T-cell (primary cell): ENCODE results near the gene ZNF280A. TPM values are rescaled to one million over a fixed set of nuclear protein-coding genes. Genes with fewer than 3 reads are reported as not detected.

Experiments used
- ATAC-seq, 4 experiments: fragments of 200-7000 bp in 3 of 4; fragments of 150-1000 bp in 1 of 4; cut with Tn5 transposase; replicated peaks in 1 of 4; 1 replicate in 3 of 4; 2 replicates in 1 of 4; pipeline ENCODE4 v1.10.0; 2021; ENCODE audit warnings: moderate library complexity in 3 of 4, mild to moderate bottlenecking in 2 of 4, moderate number of reproducible peaks in 1 of 4
- CTCF ChIA-PET, 2 donors: fragments of 300-600 bp; sonication (Branson Sonifier 250); formaldehyde crosslinking; loops; one replicate each; lab custom pipeline; 2022; ENCODE audit warnings: antibody characterized with exemption in 2 of 2; lab: Charles Lee
- POLR2A ChIA-PET, 2 donors: fragments of 300-600 bp; sonication (Branson Sonifier 250); formaldehyde crosslinking; loops; one replicate each; lab custom pipeline; 2022; ENCODE audit warnings: antibody characterized with exemption in 2 of 2; lab: Charles Lee
- DNase-seq, 35 experiments: peaks; one replicate each; pipeline versions ENCODE4 v3.0.0 to v3.0.0-alpha.2; 2013 to 2023
- H3K27ac ChIP-seq: one replicate; pipeline ENCODE4 v1.5.1; 2013; ENCODE audit warnings: low read length
- H3K27me3 ChIP-seq, 2 experiments: replicated peaks in 1 of 2; 1 replicate in 1 of 2; 2 replicates in 1 of 2; pipeline versions ENCODE4 v1.6.1 to v1.7.0; 2013; ENCODE audit warnings: low read length in 1 of 2, mixed read lengths in 1 of 2; ENCODE audit not compliant: control insufficient read depth in 2 of 2, insufficient read depth in 2 of 2; ENCODE audit errors: extremely low read depth in 1 of 2
- H3K36me3 ChIP-seq, 2 donors: 1 replicate in 1 of 2; 2 replicates in 1 of 2; pipeline versions ENCODE4 v1.6.1 to v1.7.0; 2013; ENCODE audit warnings: low read length in 1 of 2; ENCODE audit not compliant: control insufficient read depth in 2 of 2, insufficient read depth in 1 of 2; ENCODE audit errors: extremely low read depth in 1 of 2
- H3K4me1 ChIP-seq, 2 experiments: 1 replicate in 1 of 2; 2 replicates in 1 of 2; pipeline versions ENCODE4 v1.6.1 to v1.7.0; 2013; ENCODE audit warnings: low read length in 2 of 2, mixed read lengths in 1 of 2; ENCODE audit not compliant: insufficient read depth in 2 of 2, control insufficient read depth in 1 of 2; ENCODE audit errors: extremely low read depth in 1 of 2
- H3K4me3 ChIP-seq, 2 donors: 1 replicate in 1 of 2; 2 replicates in 1 of 2; pipeline versions ENCODE4 v1.5.1 to v1.7.0; 2013; ENCODE audit warnings: mild to moderate bottlenecking in 2 of 2, low read length in 1 of 2, moderate library complexity in 1 of 2; ENCODE audit not compliant: control insufficient read depth in 1 of 2; ENCODE audit errors: extremely low read depth in 1 of 2
- H3K9me3 ChIP-seq: 2 replicates; pipeline ENCODE4 v1.7.0; 2013
- H3K27ac Mint-ChIP-seq, 2 donors: one replicate each; pipeline ENCODE4 v1.8.0; 2020 to 2021; ENCODE audit warnings: mild to moderate bottlenecking in 2 of 2, mixed read lengths in 2 of 2
- H3K27me3 Mint-ChIP-seq, 2 donors: one replicate each; pipeline ENCODE4 v1.8.0; 2021 to 2022; ENCODE audit warnings: mixed read lengths in 2 of 2
- H3K36me3 Mint-ChIP-seq: one replicate; pipeline ENCODE4 v1.8.0; 2021; ENCODE audit warnings: mixed read lengths
- H3K4me1 Mint-ChIP-seq, 3 donors: one replicate each; pipeline ENCODE4 v1.8.0; 2020 to 2022; ENCODE audit warnings: mixed read lengths in 3 of 3, mild to moderate bottlenecking in 1 of 3
- H3K4me3 Mint-ChIP-seq, 3 donors: one replicate each; pipeline ENCODE4 v1.8.0; 2020 to 2022; ENCODE audit warnings: mild to moderate bottlenecking in 3 of 3, mixed read lengths in 3 of 3, moderate library complexity in 3 of 3
- H3K9me3 Mint-ChIP-seq, 3 donors: one replicate each; pipeline ENCODE4 v1.8.0; 2020 to 2022; ENCODE audit warnings: mixed read lengths in 3 of 3
- WGBS: methylation state at CpG from one replicate; pipeline ENCODE4 v1.1.5; 2013; ENCODE audit warnings: missing lambda C conversion rate; ENCODE audit not compliant: insufficient coverage; 5-methylcytosine and 5-hydroxymethylcytosine counted together
- total RNA-seq, 35 experiments: library from RNA in 6 of 35; stranded (reverse) in 6 of 35; fragments of 120-200 nt in 1 of 35; gene quantifications; one replicate each; pipeline versions ENCODE4 v1.2.1 to v1.2.4 and lab custom pipeline; 2013 to 2026

The ZNF280A gene
- total RNA-seq, 5 donors from 2014 or later (not counting 1 experiment from before 2014, with no cell fraction given) = not detected

DNA sequence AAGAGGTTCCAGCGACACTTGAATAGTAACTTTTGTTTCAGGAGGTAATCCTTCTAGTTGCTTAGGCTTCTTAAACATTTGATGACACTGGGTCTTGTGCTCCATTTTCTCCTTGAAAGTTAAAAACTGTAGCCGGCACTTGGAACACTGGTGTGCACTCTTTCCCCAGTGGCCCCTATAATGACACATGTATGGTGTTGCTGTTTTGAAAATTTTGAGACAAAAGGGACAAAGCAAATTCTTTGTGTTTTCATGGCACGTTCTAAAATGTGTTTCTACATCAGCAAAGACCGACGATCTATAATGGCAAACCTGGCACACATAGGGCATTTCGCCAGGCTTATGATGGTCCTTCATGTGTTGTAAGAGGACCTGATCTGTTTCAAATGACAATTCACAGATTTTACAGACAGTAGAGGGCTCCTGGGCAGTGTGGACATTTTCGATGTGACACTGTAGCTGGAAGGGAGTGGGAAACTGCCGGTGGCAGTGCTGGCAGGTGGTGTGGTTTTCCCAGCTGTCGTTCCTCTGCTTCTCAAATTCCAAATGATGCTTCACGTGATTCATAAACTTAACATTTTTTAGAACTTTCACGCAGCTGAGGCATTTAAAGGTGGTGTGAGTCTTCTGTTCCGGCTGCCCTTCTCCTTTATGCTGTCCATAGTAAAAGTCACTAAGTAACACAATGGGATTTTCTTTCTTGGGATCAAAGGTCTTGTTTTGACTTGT lies 32.0 kb downstream of the ZNF280A start:
- H3K4me1 ChIP-seq = no peaks in the 10 kb centered on the region
- ChIA-PET CTCF (no interaction called here), POLR2A (no interaction called here)
- H3K9me3 ChIP-seq = no peaks in the 10 kb centered on the region
- Mint-ChIP-seq H3K4me3 (no peak overlapping the region), H3K27ac (no peak overlapping the region), H3K27me3 (no peaks in the 10 kb centered on the region), H3K36me3 (peaks cover 35% of the 10 kb centered on the region), H3K4me1 (no peaks in the 10 kb centered on the region), H3K9me3 (no peaks in the 10 kb centered on the region)
- ATAC-seq (no peak), DNase-seq (no peak)
- no peak overlapping the region for H3K4me3 ChIP-seq
- no peaks in the 10 kb centered on the region for H3K27me3 ChIP-seq
- peaks cover 3 to 7% of the 10 kb centered on the region in 2 donors for H3K36me3 ChIP-seq
- WGBS = 95% methylated on average over 4 of the region's 12 CpGs
- no peak overlapping the region for H3K27ac ChIP-seq

DNA sequence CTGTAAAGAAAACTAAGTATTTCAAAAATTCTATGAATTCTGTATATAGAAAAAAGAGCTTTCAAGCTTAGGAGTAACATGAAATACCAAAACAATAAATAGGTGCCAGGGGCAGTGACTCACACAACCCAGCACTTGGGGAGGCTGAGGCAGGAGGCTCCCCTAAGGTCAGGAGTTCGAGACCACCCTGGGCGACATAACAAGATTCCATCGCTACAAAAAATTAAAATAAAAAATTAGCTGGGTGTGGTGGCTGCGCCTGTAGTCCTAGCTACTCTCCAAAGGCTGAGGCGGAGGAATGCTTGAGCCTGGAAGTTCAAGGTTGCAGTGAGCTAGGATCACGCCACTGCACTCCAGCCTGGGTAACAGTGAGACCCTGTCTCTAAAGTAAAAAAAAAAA lies 33.0 kb downstream of the ZNF280A start:
- Mint-ChIP-seq H3K9me3 (no peaks in the 10 kb centered on the region), H3K4me1 (no peaks in the 10 kb centered on the region), H3K27ac (no peak overlapping the region), H3K27me3 (no peaks in the 10 kb centered on the region), H3K4me3 (no peak overlapping the region), H3K36me3 (peaks cover 35% of the 10 kb centered on the region)
- Histone ChIP-seq H3K4me1 (no peaks in the 10 kb centered on the region), H3K36me3 (peaks cover 3% of the 10 kb centered on the region in 2 donors), H3K27me3 (no peaks in the 10 kb centered on the region), H3K9me3 (no peaks in the 10 kb centered on the region), H3K27ac (no peak overlapping the region), H3K4me3 (no peak overlapping the region)
- no CpG with 5 or more reads among the region's 6 CpGs for WGBS
- ChIA-PET POLR2A (no interaction called here), CTCF (no interaction called here)
- no peak for DNase-seq
- no peak for ATAC-seq

DNA sequence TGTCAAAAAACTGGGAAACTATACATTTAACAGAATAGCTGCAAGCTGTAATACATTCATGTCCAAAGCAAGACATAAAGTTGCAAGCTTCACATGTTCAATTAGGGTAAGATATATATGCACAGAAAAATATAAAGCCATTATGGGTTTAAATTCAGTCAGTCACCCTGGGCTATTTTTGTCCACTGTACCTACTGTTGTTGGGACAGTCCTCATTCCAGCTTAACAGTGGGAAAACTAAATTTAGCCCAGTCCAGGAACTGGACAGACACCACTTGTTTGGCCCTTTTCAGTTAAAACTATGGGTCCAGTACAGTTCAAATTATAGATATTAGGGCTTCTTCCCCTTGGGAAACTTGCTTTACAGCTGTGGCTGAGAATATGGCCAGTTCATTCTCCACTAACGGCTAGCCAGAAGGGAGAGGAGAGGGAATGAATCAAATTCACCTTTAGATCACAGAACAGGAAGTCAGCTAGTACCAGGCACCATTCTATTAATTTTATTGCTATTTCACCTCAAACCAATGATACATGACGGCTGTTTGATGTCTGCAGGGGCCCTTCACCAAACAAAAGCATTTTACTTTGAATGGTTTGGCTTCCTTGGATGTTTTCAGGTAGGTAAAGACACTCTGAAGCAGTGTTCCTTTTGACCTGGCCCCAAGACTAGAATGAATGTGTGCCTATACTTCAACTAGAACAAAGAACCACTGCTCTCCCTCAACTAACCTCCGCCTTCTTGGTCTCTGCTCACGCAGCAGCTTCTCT lies 33.8 kb downstream of the ZNF280A start:
- Mint-ChIP-seq H3K9me3 (no peaks in the 10 kb centered on the region), H3K4me3 (no peak overlapping the region), H3K27ac (no peak overlapping the region), H3K4me1 (no peaks in the 10 kb centered on the region), H3K36me3 (peaks cover 35% of the 10 kb centered on the region), H3K27me3 (no peaks in the 10 kb centered on the region)
- ATAC-seq = no peak
- Histone ChIP-seq H3K4me1 (no peaks in the 10 kb centered on the region), H3K27me3 (no peaks in the 10 kb centered on the region), H3K36me3 (peaks cover 0 to 3% of the 10 kb centered on the region in 2 donors), H3K4me3 (no peak overlapping the region), H3K27ac (no peak overlapping the region), H3K9me3 (no peaks in the 10 kb centered on the region)
- DNase-seq = no peak
- 75% methylated on average over 2 of the region's 4 CpGs for WGBS
- POLR2A ChIA-PET = no interaction called here
- CTCF ChIA-PET = no interaction called here

DNA sequence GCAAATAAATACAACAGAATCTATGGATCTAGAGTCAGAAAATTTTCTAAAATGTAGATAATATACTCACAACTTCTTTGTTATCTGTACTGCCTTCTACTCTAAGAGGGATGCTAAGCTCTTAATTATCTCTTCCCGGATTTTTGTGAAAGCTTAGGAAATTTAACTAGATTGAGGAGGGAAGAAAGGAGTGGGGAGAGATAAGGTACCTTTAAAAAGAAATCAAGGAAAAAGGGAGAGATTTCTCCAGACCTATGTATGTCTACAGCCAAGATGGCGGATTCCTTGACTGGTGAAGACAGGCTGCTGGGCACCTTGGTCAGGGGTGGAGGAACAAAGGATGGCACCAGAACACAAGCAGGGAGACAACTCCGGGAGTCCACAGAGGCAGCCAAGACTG lies 34.5 kb downstream of the ZNF280A start:
- Histone ChIP-seq H3K27ac (no peak overlapping the region), H3K9me3 (no peaks in the 10 kb centered on the region), H3K4me3 (no peak overlapping the region), H3K4me1 (no peaks in the 10 kb centered on the region), H3K36me3 (peaks cover 0 to 3% of the 10 kb centered on the region in 2 donors), H3K27me3 (no peaks in the 10 kb centered on the region)
- ChIA-PET CTCF (no interaction called here), POLR2A (no interaction called here)
- no peak overlapping the region for H3K4me3 Mint-ChIP-seq
- no peaks in the 10 kb centered on the region for H3K9me3 Mint-ChIP-seq
- WGBS = 100% methylated on average over 1 of the region's 3 CpGs
- DNase-seq = no peak
- no peaks in the 10 kb centered on the region for H3K4me1 Mint-ChIP-seq
- peaks cover 31% of the 10 kb centered on the region for H3K36me3 Mint-ChIP-seq
- no peak overlapping the region for H3K27ac Mint-ChIP-seq
- ATAC-seq = no peak
- H3K27me3 Mint-ChIP-seq = no peaks in the 10 kb centered on the region

DNA sequence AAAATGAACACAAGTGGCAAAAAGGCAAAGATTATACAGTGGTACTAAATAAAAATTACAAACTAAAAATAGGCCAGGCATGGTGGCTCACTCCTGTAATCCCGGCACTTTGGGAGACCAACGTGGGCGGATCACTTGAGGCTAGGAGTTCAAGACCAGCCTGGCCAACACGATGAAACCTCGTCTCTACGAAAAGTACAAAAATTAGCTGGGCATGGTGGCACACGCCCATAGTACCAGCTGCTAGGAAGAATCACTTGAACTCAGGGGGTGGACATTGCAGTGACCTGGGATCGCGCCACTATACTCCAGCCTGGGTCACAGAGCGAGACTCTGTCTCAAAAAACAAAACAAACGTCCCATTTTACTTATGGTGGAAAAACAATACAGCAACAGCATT lies 36.0 kb downstream of the ZNF280A start:
- Histone ChIP-seq H3K4me3 (no peak overlapping the region), H3K36me3 (peaks cover 0 to 3% of the 10 kb centered on the region in 2 donors), H3K27ac (no peak overlapping the region), H3K4me1 (no peaks in the 10 kb centered on the region), H3K9me3 (no peaks in the 10 kb centered on the region), H3K27me3 (no peaks in the 10 kb centered on the region)
- H3K9me3 Mint-ChIP-seq = no peaks in the 10 kb centered on the region
- no peak overlapping the region for H3K4me3 Mint-ChIP-seq
- H3K27ac Mint-ChIP-seq = no peak overlapping the region
- no peaks in the 10 kb centered on the region for H3K27me3 Mint-ChIP-seq
- H3K4me1 Mint-ChIP-seq = no peaks in the 10 kb centered on the region
- DNase-seq (no peak), ATAC-seq (no peak)
- peaks cover 29% of the 10 kb centered on the region for H3K36me3 Mint-ChIP-seq
- 95% methylated on average over 6 of the region's 11 CpGs for WGBS
- ChIA-PET POLR2A (no interaction called here), CTCF (no interaction called here)

DNA sequence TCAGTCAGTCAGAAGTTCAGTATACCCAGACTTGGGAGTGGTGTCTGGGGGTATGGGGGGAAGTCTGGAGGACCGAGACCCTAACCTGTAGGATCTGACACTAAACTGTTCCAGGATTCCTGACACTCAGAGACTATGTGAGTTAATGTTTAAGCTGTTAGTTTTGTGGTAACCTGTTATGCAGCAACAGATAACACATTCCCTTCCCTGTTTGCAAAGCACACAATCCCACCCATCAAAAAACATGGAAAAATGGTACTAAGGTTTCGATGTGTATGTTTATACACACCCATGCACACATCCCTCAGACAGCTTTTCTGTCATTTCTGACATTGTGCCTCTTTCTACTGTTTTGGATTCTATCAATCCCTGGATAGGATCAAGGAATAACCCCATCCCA lies 39.1 kb downstream of the ZNF280A start:
- CTCF ChIA-PET = no interaction called here
- H3K27ac Mint-ChIP-seq = no peak overlapping the region

More for the DNA sequence above, 39.1 kb downstream of the ZNF280A start:
- WGBS = 100% methylated on average over 1 of the region's 2 CpGs
- Histone ChIP-seq H3K4me3 (no peak overlapping the region), H3K4me1 (no peaks in the 10 kb centered on the region), H3K27ac (no peak overlapping the region), H3K36me3 (no peaks in the 10 kb centered on the region), H3K27me3 (no peaks in the 10 kb centered on the region), H3K9me3 (no peaks in the 10 kb centered on the region)
- no peak for DNase-seq
- Mint-ChIP-seq H3K4me1 (no peaks in the 10 kb centered on the region), H3K36me3 (peaks cover 11% of the 10 kb centered on the region), H3K4me3 (no peak overlapping the region), H3K9me3 (no peaks in the 10 kb centered on the region), H3K27me3 (no peaks in the 10 kb centered on the region)
- no peak for ATAC-seq
- POLR2A ChIA-PET = no interaction called here
